ENCODE data around the gene M6PR.

Gene M6PR
- total RNA-seq = 128 to 151 reads per million in 2 donors

GRCh38 chr12:8949342-8950220 is at the start of gene M6PR:
Gene M6PR (minus strand): TSS chr12:8949645. CDS start chr12:8946404, 3,241 bp downstream.
- DNase-seq = peak; percentile 72

- no peak for DNase-seq
These were observed 47.4 kb upstream of the M6PR start for GRCh38 chr12:8996682-8997405.

GRCh38 chr12:8995021-8995775 is 45.8 kb upstream of the M6PR start:
- no peak for DNase-seq

DNA sequence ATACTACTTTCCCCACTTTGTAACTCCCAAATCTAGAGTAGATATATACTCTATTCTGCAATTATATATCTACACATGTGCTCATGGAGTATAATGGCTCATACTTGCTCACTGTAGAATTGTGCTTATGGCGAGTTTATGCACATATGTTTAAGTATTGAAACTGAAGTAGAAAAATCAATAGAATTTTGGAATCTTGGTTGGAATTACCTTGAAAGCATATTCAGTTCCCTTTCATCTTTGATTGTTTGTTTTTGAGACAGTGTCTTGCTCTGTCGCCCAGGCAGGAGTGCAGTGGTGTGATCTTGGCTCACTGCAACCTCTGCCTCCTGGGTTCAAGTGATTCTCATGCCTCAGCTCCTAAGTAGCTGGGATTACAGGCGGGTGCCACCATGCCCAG is 44.4 kb upstream of the M6PR start:
- DNase-seq = no peak

DNA sequence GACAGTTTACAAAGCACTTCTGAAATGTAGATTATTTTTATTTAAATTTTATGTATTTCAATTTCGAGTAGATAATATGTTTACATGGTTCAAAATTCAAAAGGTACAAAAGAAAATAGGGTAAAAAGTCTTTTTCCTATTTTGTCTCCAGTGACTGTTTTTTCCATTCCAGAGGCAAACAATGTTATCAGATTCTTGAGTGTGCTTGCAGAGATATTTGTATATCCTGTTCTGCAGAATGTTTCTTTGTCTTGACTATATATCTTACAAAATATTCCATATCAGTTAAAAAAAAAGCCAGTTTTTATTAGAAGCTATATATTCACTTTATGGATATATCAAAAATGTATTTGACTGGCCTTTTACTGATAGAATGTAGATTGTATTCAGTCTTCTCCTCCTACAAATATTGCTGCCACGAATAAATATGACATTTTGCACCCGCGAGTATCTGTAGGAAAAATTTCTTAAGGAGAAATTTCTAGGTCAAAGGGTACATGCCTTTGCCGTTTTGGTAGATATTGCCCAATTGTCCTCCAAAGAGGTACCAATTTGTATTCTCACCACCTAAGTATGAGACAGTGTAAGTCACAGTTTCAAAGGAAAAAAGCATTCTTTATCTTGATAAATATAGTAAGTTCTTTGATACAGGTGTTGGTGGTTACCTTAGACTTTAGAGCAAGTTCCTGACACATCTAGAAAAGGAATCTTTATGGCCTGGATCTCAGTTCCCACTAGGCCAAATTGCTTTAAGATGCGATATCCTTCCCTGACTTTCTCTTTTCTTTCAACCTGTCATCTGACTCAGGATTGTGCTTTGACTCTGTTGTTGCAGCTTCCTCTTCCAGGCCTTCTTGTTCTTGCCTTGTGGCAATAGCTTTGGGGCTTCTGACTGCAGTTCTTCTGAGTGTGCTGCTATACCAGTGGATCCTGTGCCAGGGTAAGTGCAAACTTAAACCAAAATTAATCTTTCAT is 42.2 kb upstream of the M6PR start:
- DNase-seq = no peak

DNA sequence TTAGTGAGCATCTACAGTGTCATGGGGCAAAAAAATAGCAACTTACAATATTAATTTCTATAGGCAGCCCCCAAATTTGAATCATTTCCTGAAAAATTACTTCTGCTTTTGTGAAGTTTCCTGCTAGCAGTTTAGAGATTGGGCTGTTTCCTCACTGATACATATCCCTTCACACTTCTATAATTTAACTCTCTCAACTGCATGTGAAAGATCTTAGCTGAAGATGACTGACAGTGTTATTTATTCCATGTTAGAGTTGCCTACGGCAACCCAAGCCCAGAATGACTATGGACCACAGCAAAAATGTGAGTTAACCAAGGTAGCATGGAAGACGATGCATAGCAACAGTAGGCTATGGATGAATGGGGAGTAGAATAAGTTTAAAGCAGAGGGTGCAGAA is 40.0 kb upstream of the M6PR start, which contains the start of gene KLRG1:
Gene KLRG1, plus strand, starts transcription at position 134 of the 400 bp plus-strand sequence. Its CDS starts 90 bp downstream, at position 224.
- DNase-seq = no peak

- DNase-seq = no peak
These were observed 38.2 kb upstream of the M6PR start for GRCh38 chr12:8987685-8988084.

- no peak for DNase-seq
These were observed 37.7 kb upstream of the M6PR start for GRCh38 chr12:8987163-8987562.

- DNase-seq = no peak
These were observed 35.8 kb upstream of the M6PR start for GRCh38 chr12:8985213-8985754.

DNA sequence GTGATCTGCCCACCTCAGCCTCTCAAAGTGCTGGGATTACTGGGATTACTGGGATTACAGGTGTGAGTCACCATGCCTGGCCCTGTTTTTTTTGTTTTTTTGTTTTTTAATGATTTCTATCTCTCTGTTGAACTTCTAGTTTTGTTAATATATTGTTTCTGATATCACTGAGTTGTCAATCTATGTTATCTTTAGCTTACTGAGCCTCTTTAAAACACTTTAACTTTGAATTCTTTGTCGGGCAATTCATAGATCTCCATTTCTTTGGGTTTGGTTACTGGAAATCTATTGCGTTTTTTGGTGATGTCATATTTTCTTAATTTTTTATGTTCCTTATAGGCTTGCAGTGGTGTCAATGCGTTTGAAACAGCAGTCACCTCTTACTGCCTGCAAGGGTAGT is 30.7 kb upstream of the M6PR start:
- no peak for DNase-seq

DNA sequence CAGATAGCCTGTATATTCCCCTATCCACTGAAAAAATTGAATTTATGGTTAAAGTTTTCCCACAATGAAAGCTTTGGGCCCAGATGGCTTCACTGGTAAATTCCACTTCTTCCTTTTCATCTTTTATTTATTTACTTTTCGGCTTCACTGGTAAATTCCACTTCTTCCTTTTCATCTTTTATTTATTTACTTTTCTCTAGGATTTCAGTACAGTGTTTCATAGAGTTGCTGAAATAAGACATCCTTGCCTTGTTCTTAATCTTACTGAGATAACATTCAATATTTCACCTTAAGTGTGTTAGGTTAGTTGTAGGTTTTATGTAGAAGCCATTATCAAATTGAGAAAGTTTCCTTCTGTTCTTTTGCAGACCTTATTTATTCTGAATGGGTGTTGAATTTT is 21.0 kb upstream of the M6PR start:
- DNase-seq = no peak

DNA sequence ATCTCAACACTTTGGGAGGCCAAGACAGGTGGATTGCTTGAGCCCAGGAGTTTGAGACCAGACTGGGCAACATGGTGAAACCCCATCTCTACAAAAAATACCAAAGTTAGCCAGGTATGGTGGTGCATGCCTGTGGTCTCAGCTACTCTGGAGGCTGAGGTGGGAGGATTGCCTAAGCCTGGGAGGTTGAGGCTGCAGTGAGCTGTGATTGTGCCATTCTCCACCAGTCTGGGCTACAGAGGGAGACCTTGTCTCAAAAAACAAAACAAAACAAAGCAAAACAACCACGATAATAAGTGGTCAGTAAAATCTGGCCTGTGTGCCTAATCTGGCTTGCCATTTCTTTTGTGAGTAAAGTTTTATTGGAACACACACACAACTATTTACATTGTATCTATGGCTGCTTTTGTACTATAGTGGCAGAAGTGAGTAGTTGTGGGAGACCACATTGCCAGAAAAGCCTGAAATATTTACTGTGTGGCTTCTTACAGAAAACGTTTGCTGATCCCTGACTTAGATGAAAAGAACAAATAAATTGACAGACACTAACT is 20.5 kb upstream of the M6PR start:
- no peak for DNase-seq

- DNase-seq = no peak
These were observed 19.3 kb upstream of the M6PR start for GRCh38 chr12:8968761-8969160.

DNA sequence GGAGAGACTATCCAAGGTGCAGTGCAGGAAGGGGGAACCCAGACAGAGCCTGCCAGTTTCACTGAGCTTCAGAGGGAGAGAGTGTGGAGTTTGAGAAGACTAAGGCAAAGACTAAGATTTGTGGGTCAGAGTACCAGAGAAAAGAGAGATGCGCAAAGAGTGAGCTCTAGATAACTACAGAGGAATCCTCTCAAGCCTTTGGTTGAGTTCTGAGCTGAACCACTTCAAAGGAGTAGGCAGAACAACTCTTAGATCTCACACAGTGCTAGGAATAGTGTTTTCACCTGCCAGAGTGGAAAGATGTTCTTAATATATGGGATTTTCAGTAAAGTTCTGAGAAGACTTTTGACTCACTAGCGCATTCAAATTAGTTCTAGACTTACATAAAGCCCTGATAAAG is 10.7 kb upstream of the M6PR start:
- no peak for DNase-seq

DNA sequence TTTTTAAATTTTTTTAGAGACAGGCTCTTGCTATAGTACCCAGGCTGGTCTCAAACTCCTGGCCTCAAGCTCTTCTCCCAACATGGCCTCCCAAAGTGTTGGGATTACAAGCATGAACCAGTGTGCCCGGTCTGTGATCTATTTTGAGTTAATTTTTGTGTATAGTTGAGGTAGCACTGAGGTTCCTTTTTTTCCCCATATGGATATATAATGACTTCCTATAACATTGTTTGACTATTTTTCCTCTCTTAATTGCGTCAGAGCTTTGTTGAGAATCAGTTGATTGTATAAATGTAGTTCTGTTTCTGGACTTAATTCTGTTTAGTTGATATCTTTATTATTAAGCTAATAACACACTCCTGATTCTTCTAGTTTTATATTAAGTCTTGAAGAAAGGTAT is 8.6 kb upstream of the M6PR start:
- DNase-seq = no peak

GRCh38 chr12:8957561-8957960 is 8.1 kb upstream of the M6PR start:
- no peak for DNase-seq

GRCh38 chr12:8956772-8957171 is 7.3 kb upstream of the M6PR start:
- no peak for DNase-seq

GRCh38 chr12:8956073-8956472 is 6.6 kb upstream of the M6PR start:
- DNase-seq = no peak

DNA sequence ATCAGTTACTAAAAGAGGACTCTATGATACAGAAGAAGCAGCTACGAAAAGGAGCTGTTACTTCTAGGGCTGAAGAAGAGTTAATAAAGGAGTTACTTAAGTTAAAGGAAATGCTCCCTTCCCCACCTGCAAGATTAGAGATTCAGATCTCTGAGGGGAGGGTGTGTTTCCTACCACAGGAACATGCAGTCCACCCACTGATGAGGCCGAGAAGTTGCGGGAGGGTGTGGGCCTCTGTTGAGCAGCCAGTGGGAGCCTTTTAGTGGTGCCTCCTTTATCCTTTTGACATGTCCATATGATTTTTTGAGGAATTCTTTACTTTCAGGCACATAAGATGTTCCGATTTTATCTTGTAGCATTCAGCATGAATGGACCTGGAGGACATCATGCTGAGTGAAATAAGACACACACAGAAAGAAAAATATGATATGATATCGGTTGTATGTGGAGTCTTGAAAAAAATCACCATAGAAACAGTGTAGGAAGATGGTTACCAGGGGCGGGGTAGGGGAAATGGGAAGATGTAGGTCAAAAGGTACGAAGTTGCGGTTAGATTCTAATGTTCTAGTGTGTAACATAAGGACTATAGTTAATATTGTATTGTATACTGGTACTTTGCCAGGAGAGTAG is 4.4 kb upstream of the M6PR start:
- DNase-seq = no peak

DNA sequence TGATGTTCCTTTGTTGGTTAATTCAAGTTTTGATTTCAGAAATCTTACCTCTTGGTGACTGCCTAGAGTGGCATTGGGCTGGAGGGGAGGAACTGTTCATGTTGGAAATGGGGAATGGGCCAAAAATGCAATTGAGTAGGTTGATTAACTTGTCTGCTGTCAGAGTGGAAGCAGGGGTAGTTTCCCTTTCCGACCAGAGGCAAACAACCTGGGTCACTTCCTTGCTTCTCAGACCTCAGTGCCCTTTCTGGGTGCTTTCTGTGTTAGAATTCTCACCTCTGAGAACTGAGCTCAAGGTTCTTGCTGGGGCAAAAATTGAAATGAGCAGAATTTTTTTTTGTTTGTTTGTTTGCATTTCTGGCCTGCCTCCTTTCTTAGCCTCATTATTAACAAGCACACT is 2.3 kb upstream of the M6PR start:
- DNase-seq = no peak
